GM19397 (cell line): ENCODE measurements around the gene ZBTB8OS.
A peak's percentile ranks its signal among the peaks of the same experiment; 100 is the strongest.
"Not testable (repeated sequence)": the region's sequence is repeated elsewhere in the genome, so short reads cannot be mapped to it uniquely, and the experiment has no call there.

Experiments used
- ATAC-seq: cut with Tn5 transposase; IDR thresholded peaks from one replicate; pipeline ENCODE4 v1.9.1; 2021; ENCODE audit warnings: mild to moderate bottlenecking, moderate library complexity; ENCODE audit not compliant: unreplicated experiment

Gene ZBTB8OS

DNA sequence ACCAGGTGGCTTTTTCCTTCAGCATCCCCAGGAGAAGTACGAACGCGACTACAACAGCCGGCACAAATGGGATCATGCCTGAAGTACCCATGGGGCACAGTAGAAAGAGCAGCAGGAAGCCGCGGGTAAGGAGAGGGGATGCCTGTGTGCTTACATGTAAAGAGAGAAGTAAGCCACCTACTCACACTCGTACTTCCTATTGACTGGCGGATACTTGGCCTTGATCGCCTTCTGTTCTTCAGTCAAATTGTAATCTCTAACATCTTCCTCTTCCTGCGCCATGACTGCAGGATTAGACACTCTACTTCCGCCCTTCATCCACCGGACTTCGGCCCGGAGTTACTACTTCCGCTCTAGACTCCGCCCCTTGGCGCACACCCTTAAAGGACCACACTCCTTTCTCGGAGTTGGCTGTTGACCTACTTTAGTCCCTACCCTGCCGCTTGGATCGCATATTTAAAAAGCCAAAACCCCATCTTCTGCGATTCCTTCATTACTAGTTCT lies at the start of gene ZBTB8OS:
TSS of gene ZBTB8OS (minus strand) at position 303 of the 504 bp plus-strand sequence. CDS start at position 282, 21 bp downstream.
- ATAC-seq: peak; percentile 55

DNA sequence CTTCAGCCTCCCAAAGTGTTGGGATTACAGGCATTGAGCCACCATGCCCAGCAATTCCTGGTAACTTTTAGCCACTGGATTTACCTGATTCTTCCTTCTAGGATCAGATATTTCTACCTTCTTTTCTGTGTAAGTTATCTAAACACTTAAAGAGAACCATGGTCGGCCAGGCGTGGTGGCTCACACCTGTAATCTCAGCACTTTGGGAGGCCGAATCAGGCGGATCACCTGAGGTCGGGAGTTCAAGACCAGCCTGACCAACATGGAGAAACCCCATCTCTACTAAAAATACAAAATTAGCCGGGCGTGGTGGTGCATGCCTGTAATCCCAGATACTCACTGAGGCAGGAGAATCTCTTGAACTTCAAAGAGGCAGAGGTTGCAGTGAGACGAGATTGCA lies 46.6 kb upstream of the ZBTB8OS start:
- ATAC-seq: not testable (repeated sequence)

DNA sequence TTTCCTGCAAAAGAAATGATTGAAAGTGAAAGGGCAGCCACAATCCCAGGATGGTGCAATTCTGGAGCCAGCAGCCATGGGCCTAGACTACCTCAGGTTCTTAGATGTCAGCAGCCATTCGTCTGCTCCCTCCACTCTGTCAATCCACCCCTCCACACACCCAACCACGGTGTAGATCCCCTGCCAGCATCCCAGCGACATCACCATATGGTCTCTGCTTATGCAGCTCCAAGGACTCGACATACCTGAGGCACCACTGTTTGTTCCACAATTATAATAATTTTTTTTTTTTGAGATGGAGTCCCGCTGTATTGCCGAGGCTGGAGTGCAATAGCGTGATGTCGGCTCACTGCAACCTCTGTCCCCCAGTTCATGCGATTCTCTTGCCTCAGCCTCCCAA lies 45.7 kb upstream of the ZBTB8OS start:
- no peak for ATAC-seq

DNA sequence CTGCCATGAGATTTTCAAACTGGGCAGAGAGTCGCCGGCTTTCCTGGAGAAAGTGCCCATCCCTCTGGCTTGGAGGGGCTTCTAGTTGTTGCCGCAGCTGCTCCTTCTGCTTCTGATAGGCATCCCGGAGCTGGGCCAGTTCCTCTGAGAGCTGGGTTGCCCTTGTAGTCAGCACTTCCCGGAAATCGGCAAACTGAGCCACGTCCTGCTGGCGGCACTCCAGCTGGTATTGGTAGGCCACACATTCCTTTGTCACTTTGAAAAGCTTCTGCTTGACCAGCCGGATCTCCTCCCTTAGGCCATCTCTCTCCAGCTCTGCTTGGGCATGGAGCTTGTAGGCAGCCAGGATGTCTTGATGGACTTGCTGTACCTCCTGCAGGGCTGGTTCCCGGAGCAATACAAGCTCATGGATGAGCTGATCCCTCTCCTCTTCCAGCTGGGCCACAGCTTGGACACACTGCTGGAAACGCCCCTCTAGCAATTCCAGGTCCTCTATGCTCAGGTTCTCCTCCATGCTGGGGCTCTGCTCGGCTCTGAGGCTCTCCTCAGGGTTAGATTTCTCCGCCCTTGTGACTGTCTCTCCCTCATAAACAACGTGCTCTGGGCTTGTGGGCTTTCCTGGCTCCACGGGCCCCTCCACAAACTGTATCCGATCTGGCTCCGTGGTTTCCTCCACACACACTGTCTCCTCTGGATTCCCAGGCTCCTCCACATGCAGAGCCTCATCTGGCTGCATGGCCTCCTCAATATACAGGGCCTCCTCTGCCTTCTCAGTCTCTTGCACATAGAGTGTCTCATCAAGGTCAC lies 45.0 kb upstream of the ZBTB8OS start:
- no peak for ATAC-seq

DNA sequence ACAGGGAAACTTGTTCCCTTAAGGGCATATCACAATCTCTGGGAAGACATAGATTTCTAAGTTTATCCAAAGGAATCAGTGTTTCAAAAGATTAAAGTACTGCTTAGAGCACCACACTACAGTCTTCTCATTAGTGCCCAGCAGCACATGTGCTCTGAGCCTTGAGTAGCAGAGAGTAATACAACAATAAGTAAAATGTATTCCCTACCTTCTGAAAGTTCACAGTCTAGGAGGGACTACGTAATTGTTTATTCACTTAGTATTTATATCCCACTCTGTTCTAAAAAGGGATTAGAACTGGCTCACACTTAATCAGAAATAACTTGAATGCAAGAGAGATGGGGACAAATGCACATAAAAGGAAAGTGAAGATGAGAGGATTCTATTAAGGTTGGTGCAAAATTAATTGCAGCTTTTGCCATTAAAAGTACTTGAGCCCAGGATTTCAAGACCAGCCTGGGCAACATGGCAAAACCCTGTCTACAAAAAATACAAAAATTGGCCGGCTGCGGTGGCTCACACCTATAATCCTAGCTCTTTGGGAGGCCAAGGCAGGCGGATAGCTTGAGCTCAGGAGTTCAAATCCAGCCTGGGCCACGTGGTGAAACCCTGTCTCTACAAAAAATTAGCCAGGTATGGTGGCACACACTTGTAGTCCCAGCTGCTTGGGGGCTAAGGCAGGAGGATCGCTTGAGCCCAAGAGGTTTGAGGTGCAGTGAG lies 43.3 kb upstream of the ZBTB8OS start:
- no peak for ATAC-seq

DNA sequence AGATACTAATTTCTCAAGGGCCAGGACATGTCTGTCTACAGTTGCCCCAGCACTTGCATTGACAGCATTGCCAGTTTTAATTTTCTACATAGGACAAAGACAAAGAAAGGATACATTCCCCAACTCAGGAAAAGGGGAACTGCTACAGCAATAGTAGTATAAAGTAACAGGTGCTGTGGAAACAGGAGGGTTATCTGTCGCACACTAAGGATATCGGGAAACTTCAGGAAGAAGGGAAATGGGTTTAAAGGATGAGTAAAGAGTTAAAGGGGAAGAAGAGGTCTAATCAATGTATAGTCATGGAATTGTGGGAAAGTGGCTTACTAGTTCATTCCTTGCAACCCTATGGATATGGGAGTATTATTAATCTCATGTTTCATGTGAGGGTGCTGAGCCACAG lies 36.0 kb upstream of the ZBTB8OS start:
- ATAC-seq: no peak

DNA sequence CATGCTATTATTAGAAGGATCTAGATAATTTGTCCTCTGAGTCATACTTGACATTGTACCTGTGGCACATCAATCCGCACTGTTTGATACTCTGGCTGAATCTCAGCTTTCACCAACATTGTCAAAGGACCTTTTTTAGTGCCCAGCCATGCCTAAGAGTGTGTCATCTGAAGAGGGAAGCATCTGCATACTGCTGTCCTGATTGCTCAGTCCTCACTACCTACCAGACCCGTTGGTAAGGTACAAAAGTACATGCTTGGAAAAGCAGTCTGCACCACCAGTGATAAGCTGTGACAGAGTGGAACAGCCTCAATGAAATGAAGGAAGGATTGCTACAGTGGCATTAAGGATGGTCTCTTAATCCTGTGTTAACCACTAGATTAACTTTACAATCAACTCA lies 35.1 kb upstream of the ZBTB8OS start:
- no peak for ATAC-seq

DNA sequence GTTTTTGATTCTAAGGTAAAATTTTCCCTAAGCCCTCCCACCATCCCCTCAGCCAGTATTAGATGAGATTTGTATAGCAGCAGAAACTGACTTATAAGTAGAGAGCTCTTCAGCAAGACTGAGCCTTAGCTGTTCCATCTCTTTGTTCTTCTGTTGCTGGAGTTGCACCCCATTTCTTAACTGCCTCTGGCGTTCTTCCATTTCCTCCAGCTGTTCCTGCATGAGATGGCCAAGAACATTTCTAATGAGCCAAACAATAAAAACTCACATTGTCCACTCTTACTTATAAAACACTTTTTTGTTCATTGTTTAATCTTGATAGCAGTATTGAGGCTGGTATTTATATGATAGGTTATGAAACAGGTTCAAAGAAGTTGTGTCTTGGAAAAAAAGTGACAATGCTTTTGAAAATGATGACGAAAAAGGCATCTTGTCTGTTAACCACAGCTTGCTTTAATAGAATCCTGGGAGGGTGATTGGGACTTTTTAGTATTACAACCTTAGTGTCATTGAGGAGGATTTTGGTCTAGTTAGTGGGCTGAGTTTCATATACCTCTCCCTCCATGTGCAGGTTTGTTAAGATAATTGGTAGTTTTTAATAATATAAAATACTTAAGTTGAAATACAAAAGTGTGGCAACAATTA lies 33.9 kb upstream of the ZBTB8OS start:
- no peak for ATAC-seq

DNA sequence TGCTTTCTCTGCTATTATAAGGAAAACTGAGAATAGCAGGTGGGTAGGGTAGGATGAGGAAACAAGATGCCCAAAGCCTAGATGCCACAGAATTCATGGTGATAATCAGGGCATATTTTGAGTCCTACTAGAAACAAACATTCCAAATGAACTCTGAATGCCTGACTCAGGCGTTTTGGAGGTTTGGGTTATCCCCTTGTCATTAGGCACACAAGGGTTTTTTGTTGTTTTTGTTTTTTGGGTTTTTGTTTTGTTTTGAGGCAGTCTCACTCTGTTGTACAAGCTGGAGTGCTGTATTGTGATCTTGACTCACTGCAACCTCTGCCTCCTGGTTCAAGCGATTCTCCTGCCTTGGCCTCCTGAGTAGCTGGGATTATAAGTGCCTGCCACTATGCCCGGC lies 33.0 kb upstream of the ZBTB8OS start:
- ATAC-seq: no peak

DNA sequence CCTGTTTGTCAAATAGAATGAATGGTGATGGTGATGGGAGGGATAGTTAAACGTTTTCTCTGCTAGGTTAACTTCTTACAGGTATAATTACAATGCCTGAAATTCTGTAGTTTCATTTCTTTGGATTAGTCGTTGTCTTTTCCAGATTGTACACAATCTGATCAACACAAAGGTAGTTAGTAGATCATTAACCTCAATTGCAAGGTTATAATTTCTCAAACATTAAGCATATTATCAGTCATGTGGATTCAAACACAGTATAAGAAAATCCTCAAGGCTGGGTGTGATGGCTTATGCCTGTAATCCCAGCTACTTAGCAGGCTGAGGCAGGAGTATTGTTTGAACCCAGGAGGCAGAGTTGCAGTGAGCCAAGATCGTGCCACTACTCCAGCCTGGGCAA lies 31.6 kb upstream of the ZBTB8OS start:
- no peak for ATAC-seq

DNA sequence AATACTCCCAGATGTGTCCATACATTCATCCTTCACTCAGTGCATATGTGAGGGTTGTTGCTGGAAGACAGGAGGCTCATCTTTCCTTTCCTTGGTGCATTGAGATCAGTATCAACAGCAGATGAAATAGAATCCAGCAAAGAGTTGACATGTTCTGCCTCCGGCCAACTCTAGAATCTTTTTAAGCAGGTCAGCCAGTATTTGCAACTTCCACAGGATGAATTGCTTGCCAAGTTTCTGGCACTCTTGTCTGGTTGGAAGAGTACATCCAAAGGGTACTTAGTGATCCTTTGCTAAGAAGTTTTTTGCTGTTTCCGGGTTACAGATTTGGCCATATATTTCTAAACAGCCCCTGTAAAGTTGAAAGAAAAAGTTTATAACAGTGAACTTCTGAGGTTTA lies 31.2 kb upstream of the ZBTB8OS start:
- ATAC-seq: no peak

DNA sequence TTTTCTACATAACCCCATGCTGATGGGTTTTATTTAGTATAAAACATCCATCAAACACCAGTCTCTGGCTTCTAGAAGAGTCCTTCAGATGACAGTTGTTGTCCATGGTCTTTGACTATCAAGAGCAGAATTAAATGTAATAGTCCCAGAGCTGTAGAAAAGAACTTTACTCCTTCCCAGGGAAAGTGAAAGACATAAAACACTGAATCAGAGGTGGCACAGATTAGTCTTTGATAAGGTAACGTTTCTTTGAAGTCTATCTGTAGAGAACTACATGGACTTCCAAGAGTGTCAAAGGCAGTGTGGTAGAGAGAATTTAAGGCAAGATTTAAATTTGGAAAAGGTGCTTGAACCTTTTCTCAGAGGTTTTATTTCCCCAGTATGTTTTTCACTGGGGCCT lies 30.3 kb upstream of the ZBTB8OS start:
- no peak for ATAC-seq

DNA sequence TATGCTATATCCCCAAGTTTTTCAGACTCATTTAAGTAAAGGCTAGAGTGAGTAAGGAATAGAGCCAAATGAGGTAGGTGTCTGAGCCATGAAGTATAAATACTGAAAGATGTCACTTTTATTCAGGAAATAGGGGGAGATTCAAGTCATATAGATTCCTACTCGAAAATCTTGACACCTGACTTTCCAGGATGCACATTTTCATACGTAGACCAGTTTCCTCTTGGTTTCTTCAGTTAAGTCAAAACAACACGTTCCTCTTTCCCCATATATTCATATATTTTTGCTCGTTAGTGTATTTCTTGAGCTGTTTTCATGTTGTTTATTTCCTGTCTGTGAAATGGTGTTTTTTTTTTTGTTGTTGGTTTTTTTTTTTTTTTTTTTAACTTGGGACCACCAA lies 29.6 kb upstream of the ZBTB8OS start:
- ATAC-seq: not testable (repeated sequence)

DNA sequence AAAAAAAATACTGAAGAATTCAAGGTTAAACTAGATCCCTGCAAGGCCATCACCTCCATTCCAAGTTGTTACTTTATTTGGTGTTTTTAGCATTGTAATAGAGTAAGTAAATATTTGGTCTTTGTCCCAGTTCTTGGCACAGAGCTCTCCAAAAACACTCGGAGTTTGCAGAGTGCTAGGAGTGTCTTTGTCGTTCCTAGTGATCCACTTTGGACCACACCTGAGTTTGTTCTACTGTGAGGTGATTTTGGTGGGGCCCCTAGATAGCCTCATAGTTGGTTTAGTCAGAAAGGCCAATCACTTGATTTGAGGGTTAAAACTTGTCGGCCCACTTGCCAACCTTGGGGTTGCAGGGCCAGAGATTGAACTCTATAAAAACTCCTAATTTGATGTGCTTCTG lies 26.6 kb upstream of the ZBTB8OS start:
- ATAC-seq: no peak

DNA sequence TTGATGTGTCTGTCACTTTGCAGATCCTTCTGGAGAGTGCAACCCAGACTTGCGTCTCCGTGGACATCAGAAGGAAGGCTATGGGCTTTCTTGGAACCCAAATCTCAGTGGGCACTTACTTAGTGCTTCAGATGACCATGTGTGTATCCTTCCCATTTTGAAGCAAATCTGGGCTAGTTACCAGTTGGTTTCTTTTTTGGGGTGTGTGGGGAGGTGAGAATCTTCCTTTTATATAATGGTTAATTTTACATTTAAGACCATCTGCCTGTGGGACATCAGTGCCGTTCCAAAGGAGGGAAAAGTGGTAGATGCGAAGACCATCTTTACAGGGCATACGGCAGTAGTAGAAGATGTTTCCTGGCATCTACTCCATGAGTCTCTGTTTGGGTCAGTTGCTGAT lies 18.4 kb upstream of the ZBTB8OS start:
- not testable (repeated sequence) for ATAC-seq

DNA sequence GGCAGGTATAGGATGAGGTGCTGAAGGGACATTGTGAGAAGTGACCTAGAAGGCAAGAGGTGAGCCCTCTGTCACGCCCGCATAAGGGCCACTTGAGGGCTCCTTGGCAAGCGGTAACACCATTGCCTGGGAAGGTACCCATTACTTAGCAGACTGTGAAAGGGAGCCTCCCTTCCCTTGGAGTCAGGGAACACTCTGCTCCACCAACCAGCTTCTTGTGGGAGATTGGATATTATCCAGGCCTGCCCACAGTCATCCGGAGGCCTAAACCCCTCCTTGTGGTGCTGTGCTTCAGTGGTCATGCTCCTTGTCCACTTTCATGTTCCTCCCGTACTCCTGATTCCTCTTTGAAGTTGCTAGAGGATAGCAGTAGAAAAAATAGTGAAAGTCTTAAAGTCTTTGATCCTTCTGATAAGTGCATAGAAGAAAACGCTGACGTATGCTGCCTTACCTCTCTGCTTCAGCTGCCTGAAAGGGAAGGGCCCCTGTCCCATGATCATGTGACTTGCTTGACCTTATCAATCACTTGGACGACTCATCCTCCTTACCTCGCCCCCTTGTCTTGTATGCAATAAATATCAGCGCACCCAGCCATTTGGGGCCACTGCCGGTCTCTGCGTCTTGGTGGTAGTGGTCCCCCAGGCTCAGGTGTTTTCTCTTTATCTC lies 16.7 kb upstream of the ZBTB8OS start:
- no peak for ATAC-seq

DNA sequence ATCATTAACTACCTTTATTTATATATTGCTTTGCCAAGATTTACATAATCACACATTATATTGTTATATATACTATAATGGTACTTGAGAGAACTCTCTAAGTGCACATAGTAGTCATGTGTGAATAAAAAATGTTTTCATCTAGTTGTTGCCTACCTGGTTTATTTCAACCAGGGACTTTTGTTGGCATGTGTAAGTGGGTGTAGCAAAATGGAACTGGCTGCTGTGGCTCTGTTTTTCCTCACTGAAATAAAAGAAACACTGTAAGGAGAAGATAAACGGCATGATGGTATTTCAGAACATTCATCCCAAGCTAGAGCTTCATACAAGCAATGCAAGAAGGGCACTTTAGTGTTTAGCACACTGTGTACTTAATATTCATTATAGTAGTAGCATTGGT lies 15.6 kb upstream of the ZBTB8OS start:
- no peak for ATAC-seq

DNA sequence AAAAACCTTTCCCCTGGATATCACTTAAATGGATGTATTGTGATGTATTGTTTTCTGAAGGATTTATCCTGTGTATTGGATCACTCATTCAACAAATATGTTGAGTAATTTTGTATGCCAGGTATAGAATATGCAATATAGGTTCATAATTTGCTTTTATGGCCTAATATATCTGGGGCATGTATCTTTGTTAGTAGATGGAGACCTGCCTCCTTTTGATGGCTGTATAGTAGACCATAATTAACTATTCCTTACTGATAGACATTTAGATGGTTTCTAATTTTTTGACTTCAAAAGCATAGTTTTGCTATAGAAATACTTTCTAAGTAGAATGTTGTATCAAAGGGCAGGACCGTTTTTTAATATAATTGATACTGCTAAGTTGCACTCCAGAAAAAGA lies 9.2 kb upstream of the ZBTB8OS start:
- no peak for ATAC-seq

DNA sequence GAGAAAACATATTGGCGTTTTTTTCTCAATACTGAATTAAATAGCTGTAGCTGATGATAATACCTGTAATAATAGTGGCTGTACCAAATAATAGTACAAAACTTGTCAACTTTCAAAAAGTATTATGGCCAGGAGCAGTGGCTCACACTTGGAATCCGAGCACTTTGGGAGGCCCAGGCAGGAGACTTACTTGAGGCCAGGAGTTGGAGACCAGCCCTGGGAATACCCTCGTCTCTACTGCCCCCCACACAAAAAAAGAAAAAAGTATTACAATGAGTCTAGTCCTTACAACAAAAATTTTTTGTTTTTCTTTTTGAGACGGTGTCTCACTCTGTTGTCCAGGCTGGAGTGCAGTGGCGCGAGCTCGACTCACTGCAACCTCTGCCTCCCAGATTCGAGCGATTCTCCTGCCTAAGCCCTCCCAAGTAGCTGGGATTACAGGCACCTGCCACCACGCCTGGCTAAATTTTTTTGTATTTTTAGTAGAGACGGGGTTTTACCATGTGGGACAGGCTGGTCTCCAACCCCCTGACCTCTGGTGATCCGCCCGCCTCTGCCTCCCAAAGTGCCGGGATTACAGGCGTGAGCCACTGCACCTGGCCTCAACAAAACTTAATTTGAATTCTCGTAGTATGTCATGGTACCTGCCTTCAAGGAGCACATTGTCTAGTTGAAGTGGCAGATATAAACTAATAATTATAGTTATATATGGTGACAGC lies 2.1 kb upstream of the ZBTB8OS start:
- ATAC-seq: no peak

DNA sequence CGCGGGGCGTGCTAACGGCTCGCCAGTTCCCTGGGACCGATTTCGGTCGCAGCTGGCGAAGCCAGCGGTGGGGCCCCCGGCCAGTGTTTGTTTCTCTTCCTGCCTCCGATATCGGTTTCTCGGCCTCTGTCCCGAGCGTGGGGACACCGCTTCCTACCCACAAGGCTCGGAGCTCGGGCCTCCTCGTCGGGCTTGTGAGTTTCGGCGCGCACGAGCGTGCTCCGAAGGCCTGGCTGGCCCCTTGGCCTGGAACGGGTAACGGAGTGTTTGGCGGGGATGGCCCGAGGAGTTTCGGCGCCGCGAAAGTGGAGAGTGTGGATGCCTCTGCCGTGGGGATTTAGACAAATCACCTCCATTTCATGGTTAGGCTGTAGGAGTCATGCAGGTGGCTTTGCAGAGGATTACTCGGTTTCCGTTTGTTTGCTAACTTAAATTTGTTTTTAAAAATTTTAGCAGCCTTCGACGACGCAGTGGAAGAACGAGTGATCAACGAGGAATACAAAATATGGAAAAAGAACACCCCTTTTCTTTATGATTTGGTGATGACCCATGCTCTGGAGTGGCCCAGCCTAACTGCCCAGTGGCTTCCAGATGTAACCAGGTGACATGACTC lies 1.2 kb upstream of the ZBTB8OS start:
- ATAC-seq: no peak
